H9 (cell line): Measurements from ENCODE around the gene NDUFV1. TPM values are rescaled to one million over a fixed set of nuclear protein-coding genes. Genes with fewer than 3 reads are reported as not detected.

Source experiments
- DNase-seq: peaks from one replicate; pipeline ENCODE4 v3.0.0-alpha.2; 2017
- H2AFZ ChIP-seq: one replicate; pipeline ENCODE4 v1.6.1; 2013; ENCODE audit warnings: mild to moderate bottlenecking, low read length, control low read depth, moderate library complexity
- H2AK5ac ChIP-seq: 2 replicates; pipeline ENCODE4 v1.6.1; 2013; ENCODE audit warnings: low read length, control low read depth, mixed read lengths; ENCODE audit not compliant: insufficient read length
- H2BK120ac ChIP-seq: one replicate; pipeline ENCODE4 v1.6.1; 2013; ENCODE audit warnings: low read depth, mild to moderate bottlenecking, low read length, control low read depth, inconsistent platforms; ENCODE audit not compliant: poor library complexity, severe bottlenecking
- H2BK12ac ChIP-seq: 2 replicates; pipeline ENCODE4 v1.6.1; 2013; ENCODE audit warnings: low read length, control low read depth, mixed read lengths, low read depth; ENCODE audit not compliant: insufficient read length
- H2BK15ac ChIP-seq: 2 replicates; pipeline ENCODE4 v1.6.1; 2013; ENCODE audit warnings: low read depth, low read length, control low read depth
- H2BK20ac ChIP-seq: one replicate; pipeline ENCODE4 v1.6.1; 2013; ENCODE audit warnings: low read depth, mild to moderate bottlenecking, low read length, control low read depth, inconsistent platforms; ENCODE audit not compliant: poor library complexity, severe bottlenecking
- H2BK5ac ChIP-seq: 2 replicates; pipeline ENCODE4 v1.6.1; 2013; ENCODE audit warnings: low read length, control low read depth, mixed read lengths; ENCODE audit not compliant: insufficient read length
- H3K14ac ChIP-seq: 2 replicates; pipeline ENCODE4 v1.6.1; 2013; ENCODE audit warnings: low read length, control low read depth; ENCODE audit not compliant: insufficient read depth
- H3K18ac ChIP-seq: 2 replicates; pipeline ENCODE4 v1.6.1; 2013; ENCODE audit warnings: low read depth, mild to moderate bottlenecking, mixed read lengths, low read length, control low read depth; ENCODE audit not compliant: insufficient read length
- H3K23ac ChIP-seq: 2 replicates; pipeline ENCODE4 v1.6.1; 2013; ENCODE audit warnings: low read length, control low read depth, mixed read lengths, low read depth; ENCODE audit not compliant: insufficient read length
- H3K23me2 ChIP-seq: 2 replicates; pipeline ENCODE4 v1.6.1; 2013; ENCODE audit warnings: low read depth, mild to moderate bottlenecking, mixed read lengths, low read length, control low read depth; ENCODE audit not compliant: insufficient read length, poor library complexity, severe bottlenecking
- H3K27ac ChIP-seq: 2 replicates; pipeline ENCODE4 v1.5.1; 2013; ENCODE audit warnings: low read length, control low read depth, mixed read lengths, low read depth; ENCODE audit not compliant: insufficient read length
- H3K27me3 ChIP-seq: 2 replicates; pipeline ENCODE4 v1.6.1; 2013; ENCODE audit warnings: low read length, control low read depth, inconsistent platforms; ENCODE audit not compliant: insufficient read depth
- H3K4ac ChIP-seq: 2 replicates; pipeline ENCODE4 v1.6.1; 2013; ENCODE audit warnings: low read depth, mild to moderate bottlenecking, control low read depth, inconsistent platforms, low read length, moderate library complexity
- H3K4me1 ChIP-seq: 2 replicates; pipeline ENCODE4 v1.6.1; 2013; ENCODE audit warnings: low read length, control low read depth, inconsistent platforms; ENCODE audit not compliant: insufficient read depth
- H3K4me2 ChIP-seq: 2 replicates; pipeline ENCODE4 v1.6.1; 2013; ENCODE audit warnings: low read length, control low read depth, mixed read lengths; ENCODE audit not compliant: insufficient read length, insufficient read depth
- H3K56ac ChIP-seq: 2 replicates; pipeline ENCODE4 v1.6.1; 2013; ENCODE audit warnings: low read depth, mild to moderate bottlenecking, mixed read lengths, low read length, control low read depth; ENCODE audit not compliant: insufficient read length
- H3K79me1 ChIP-seq: 2 replicates; pipeline ENCODE4 v1.6.1; 2013; ENCODE audit warnings: low read depth, mild to moderate bottlenecking, moderate library complexity, low read length, control low read depth, inconsistent platforms; ENCODE audit not compliant: insufficient read depth, poor library complexity, severe bottlenecking
- H3K79me2 ChIP-seq: 2 replicates; pipeline ENCODE4 v1.6.1; 2013; ENCODE audit warnings: low read length, control low read depth, inconsistent platforms; ENCODE audit not compliant: insufficient read depth
- H3K9ac ChIP-seq: 2 replicates; pipeline ENCODE4 v1.6.1; 2013; ENCODE audit warnings: low read length, control low read depth, mixed read lengths; ENCODE audit not compliant: insufficient read length; ENCODE audit errors: extremely low read depth
- H3K9me3 ChIP-seq: one replicate; pipeline ENCODE4 v1.6.1; 2013; ENCODE audit warnings: low read depth, low read length, inconsistent platforms; ENCODE audit not compliant: control insufficient read depth
- H3T11ph ChIP-seq: one replicate; pipeline ENCODE4 v1.6.1; 2013; ENCODE audit warnings: mild to moderate bottlenecking, low read length, control low read depth, inconsistent platforms
- H4K20me1 ChIP-seq: one replicate; pipeline ENCODE4 v1.6.1; 2013; ENCODE audit not compliant: control insufficient read depth, insufficient read length, insufficient read depth
- H4K5ac ChIP-seq: 2 replicates; pipeline ENCODE4 v1.6.1; 2013; ENCODE audit warnings: low read depth, mild to moderate bottlenecking, mixed read lengths, low read length, control low read depth; ENCODE audit not compliant: insufficient read length
- H4K8ac ChIP-seq: replicated peaks from 2 replicates; pipeline ENCODE4 v1.6.1; 2013; ENCODE audit warnings: low read length, control low read depth, mixed read lengths, low read depth; ENCODE audit not compliant: insufficient read length
- H4K91ac ChIP-seq: 2 replicates; pipeline ENCODE4 v1.6.1; 2013; ENCODE audit warnings: low read depth, mild to moderate bottlenecking, moderate library complexity, mixed read lengths, low read length, control low read depth; ENCODE audit not compliant: insufficient read length
- H3K27ac Mint-ChIP-seq, 3 experiments: 2 replicates in 2 of 3; 3 replicates in 1 of 3; pipeline ENCODE4 v1.8.0; 2020 to 2021; ENCODE audit warnings: mixed read lengths in 3 of 3, mild to moderate bottlenecking in 1 of 3, moderate library complexity in 1 of 3
- H3K27me3 Mint-ChIP-seq: 2 replicates; pipeline ENCODE4 v1.8.0; 2021; ENCODE audit warnings: low read depth, mild to moderate bottlenecking, moderate library complexity, mixed read lengths
- H3K36me3 Mint-ChIP-seq, 3 experiments: 2 replicates in 2 of 3; 3 replicates in 1 of 3; pipeline ENCODE4 v1.8.0; 2020 to 2021; ENCODE audit warnings: low read depth in 3 of 3, mixed read lengths in 3 of 3; ENCODE audit not compliant: insufficient read depth in 1 of 3
- H3K4me1 Mint-ChIP-seq, 2 experiments: 2 replicates each; pipeline ENCODE4 v1.8.0; 2020; ENCODE audit warnings: mixed read lengths in 2 of 2
- H3K4me3 Mint-ChIP-seq, 2 experiments: 2 replicates in 1 of 2; 3 replicates in 1 of 2; pipeline ENCODE4 v1.8.0; 2020 to 2021; ENCODE audit warnings: mild to moderate bottlenecking in 2 of 2, mixed read lengths in 2 of 2, moderate library complexity in 1 of 2
- H3K9me3 Mint-ChIP-seq, 2 experiments: 2 replicates in 1 of 2; 3 replicates in 1 of 2; pipeline ENCODE4 v1.8.0; 2020; ENCODE audit warnings: mild to moderate bottlenecking in 2 of 2, mixed read lengths in 2 of 2, moderate library complexity in 1 of 2
- CTCF ChIP-seq: fragments of 200-600 bp; sonication (generic); conservative IDR thresholded peaks from 3 replicates; pipeline ENCODE4 v1.8.0; 2021; ENCODE audit warnings: antibody characterized with exemption, mild to moderate bottlenecking
- WGBS: extraction: QIAGEN DNeasy Blood & Tissue Kit; methylation state at CpG from one replicate; pipeline ENCODE4 v1.1.7; 2013; ENCODE audit warnings: missing lambda C conversion rate, low lambda C conversion rate, mixed read lengths; ENCODE audit not compliant: insufficient read length; ENCODE audit errors: extremely low coverage; 5-methylcytosine and 5-hydroxymethylcytosine counted together
- total RNA-seq: library from RNA; stranded (reverse); gene quantifications from 2 replicates; pipeline ENCODE4 v1.2.1, GENCODE V29; 2021

Gene NDUFV1
- total RNA-seq, 1 experiment from 2014 or later: 154 TPM

DNA sequence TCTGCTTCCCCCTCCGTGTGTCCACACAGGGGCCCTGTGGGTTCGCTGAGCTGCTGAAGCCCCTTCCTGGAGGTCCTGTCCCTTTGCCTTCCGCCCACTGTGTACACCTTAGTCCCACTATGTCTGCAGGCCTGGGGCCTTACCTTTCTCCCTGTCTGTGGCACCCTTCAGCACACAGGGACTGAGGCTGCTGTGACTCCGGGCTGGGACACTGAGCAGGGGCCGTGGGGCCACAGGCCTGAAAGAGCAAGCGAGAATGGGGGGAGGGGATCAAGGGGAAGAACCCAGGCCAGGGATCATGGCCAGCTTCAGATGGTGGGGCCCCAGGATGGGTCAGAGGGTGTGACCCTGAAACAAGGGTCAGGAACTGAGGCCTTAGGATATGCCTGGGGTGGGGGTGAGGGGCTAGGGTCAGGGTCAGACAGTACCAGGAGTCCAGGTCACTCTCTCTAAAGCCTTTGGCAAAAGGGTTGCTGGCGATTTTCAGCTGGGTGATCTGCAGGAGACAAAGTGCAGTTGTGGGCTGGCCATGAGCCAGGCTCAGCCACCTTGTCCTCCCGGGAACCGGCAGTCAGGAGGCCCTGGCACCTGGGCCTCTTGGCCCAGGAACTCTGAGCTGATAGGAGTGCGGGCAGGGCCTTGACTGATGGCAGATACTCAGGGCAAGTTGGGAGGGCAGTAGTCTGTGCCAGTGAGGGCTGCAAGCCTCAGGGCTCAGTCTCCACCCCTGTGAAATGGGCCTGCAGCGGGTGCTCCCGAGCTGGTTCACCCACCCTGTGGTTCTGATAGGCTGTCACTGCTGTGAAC, 25.6 kb downstream of the NDUFV1 start:
- no peaks in the 10 kb centered on the region for H3K27me3 ChIP-seq
- DNase-seq: peak; percentile 31
- no peak overlapping the region for H3K27ac ChIP-seq
- no peak overlapping the region for H3K4ac ChIP-seq
- no peak overlapping the region for H3K14ac ChIP-seq
- Mint-ChIP-seq H3K27me3 (peaks cover 21% of the 10 kb centered on the region), H3K4me1 (peaks cover 20 to 30% of the 10 kb centered on the region in 2 experiments), H3K27ac (no peak overlapping the region), H3K4me3 (peak overlapping the region in 1 of 2 experiments; percentile 59; a peak in 2 of 5 replicates), H3K36me3 (peaks cover under 1 to 3% (median under 1%) of the 10 kb centered on the region in 3 experiments; a peak in 3 of 7 replicates), H3K9me3 (peaks cover 0 to 3% of the 10 kb centered on the region in 2 experiments; a peak in 2 of 5 replicates)
- H2BK5ac ChIP-seq: no peak overlapping the region
- H2BK120ac ChIP-seq: no peak overlapping the region
- no peak overlapping the region for H3T11ph ChIP-seq
- no peak overlapping the region for H4K91ac ChIP-seq
- no peak overlapping the region for H2AK5ac ChIP-seq
- no peak overlapping the region for H2AFZ ChIP-seq
- H3K4me1 ChIP-seq: no peaks in the 10 kb centered on the region; the same call in 1 of the 2 replicates
- no peak overlapping the region for H2BK12ac ChIP-seq
- WGBS: no CpG with 5 or more reads among the region's 12 CpGs
- no peak overlapping the region for H3K18ac ChIP-seq
- no peak overlapping the region for H4K5ac ChIP-seq
- no peak for TF ChIP-seq CTCF
- H3K23ac ChIP-seq: no peak overlapping the region
- no peak overlapping the region for H2BK20ac ChIP-seq
- H3K9ac ChIP-seq: no peak overlapping the region
- no peaks in the 10 kb centered on the region for H3K23me2 ChIP-seq
- H3K56ac ChIP-seq: no peak overlapping the region
- no peaks in the 10 kb centered on the region for H4K20me1 ChIP-seq
- H3K4me2 ChIP-seq: no peak overlapping the region
- H4K8ac ChIP-seq: no peak overlapping the region
- no peaks in the 10 kb centered on the region for H3K9me3 ChIP-seq
- no peaks in the 10 kb centered on the region for H3K79me2 ChIP-seq
- H3K79me1 ChIP-seq: no peaks in the 10 kb centered on the region
- H2BK15ac ChIP-seq: no peak overlapping the region
